H1 (cell line): ENCODE results near the gene CHSY1. TPM values are rescaled to one million over a fixed set of nuclear protein-coding genes. Genes with fewer than 3 reads are reported as not detected.

Source experiments
- CTCF ChIA-PET: fragments of 300-600 bp; sonication (Branson Sonifier 250); formaldehyde crosslinking; loops from one replicate; lab custom pipeline; 2021; ENCODE audit not compliant: partially characterized antibody; lab: Charles Lee
- POLR2A ChIA-PET: fragments of 300-600 bp; sonication (Branson Sonifier 250); formaldehyde crosslinking; loops from one replicate; lab custom pipeline; 2021; ENCODE audit warnings: inconsistent platforms; ENCODE audit not compliant: partially characterized antibody; lab: Charles Lee
- DNase-seq, 2 experiments: peaks; one replicate each; pipeline versions ENCODE4 v3.0.0 to v3.0.0-alpha.2; 2010 to 2022; ENCODE audit warnings: low spot score in 2 of 2, low read depth in 1 of 2, mixed read lengths in 1 of 2
- FAIRE-seq: peaks from 2 replicates; lab custom pipeline; 2011; peaks lifted over from hg19 to GRCh38; lab: Jason Lieb, UNC
- H2AFZ ChIP-seq: 2 replicates; pipeline ENCODE4 v1.8.1; 2012; ENCODE audit warnings: low read length, inconsistent platforms
- H2AK5ac ChIP-seq: 2 replicates; pipeline ENCODE4 v1.6.1; 2013; ENCODE audit warnings: low read depth, low read length
- H2BK120ac ChIP-seq: replicated peaks from 2 replicates; pipeline ENCODE3; 2013; ENCODE audit warnings: low read depth, low read length, inconsistent platforms
- H2BK12ac ChIP-seq: 2 replicates; pipeline ENCODE4 v1.6.1; 2013; ENCODE audit warnings: low read depth, low read length
- H2BK15ac ChIP-seq: 2 replicates; pipeline ENCODE4 v1.6.1; 2013; ENCODE audit warnings: low read length
- H2BK20ac ChIP-seq: 2 replicates; pipeline ENCODE4 v1.6.1; 2013; ENCODE audit warnings: low read length
- H2BK5ac ChIP-seq: 2 replicates; pipeline ENCODE4 v1.6.1; 2013; ENCODE audit warnings: low read depth, low read length
- H3K14ac ChIP-seq: 2 replicates; pipeline ENCODE4 v1.6.1; 2013; ENCODE audit warnings: inconsistent platforms; ENCODE audit not compliant: insufficient read length
- H3K18ac ChIP-seq: 2 replicates; pipeline ENCODE4 v1.6.1; 2013; ENCODE audit warnings: low read length; ENCODE audit errors: extremely low read depth
- H3K23ac ChIP-seq: 2 replicates; pipeline ENCODE4 v1.6.1; 2013; ENCODE audit warnings: inconsistent platforms; ENCODE audit not compliant: insufficient read length
- H3K23me2 ChIP-seq: 2 replicates; pipeline ENCODE4 v1.6.1; 2013; ENCODE audit warnings: low read depth, low read length
- H3K27ac ChIP-seq: 2 replicates; pipeline ENCODE4 v1.6.1; 2011; ENCODE audit warnings: low read depth, low read length, inconsistent platforms
- H3K27me3 ChIP-seq, 4 experiments: replicated peaks in 1 of 4; 1 replicate in 1 of 4; 2 replicates in 3 of 4; pipeline versions ENCODE4 v1.6.1 to v1.8.1; 2011 to 2013; ENCODE audit warnings: low read length in 3 of 4, mild to moderate bottlenecking in 3 of 4, inconsistent platforms in 2 of 4, mixed read lengths in 2 of 4, moderate library complexity in 1 of 4; ENCODE audit not compliant: control insufficient read depth in 3 of 4, insufficient read depth in 3 of 4; ENCODE audit errors: extremely low read depth in 1 of 4
- H3K36me3 ChIP-seq, 4 experiments: 2 replicates each; pipeline versions ENCODE4 v1.6.1 to v1.8.1; 2011 to 2013; ENCODE audit warnings: mild to moderate bottlenecking in 4 of 4, low read length in 3 of 4, moderate library complexity in 2 of 4, control low read depth in 1 of 4, inconsistent platforms in 1 of 4; ENCODE audit not compliant: insufficient read depth in 4 of 4, control insufficient read depth in 2 of 4
- H3K4ac ChIP-seq: replicated peaks from 2 replicates; pipeline ENCODE3; 2013; ENCODE audit warnings: low read length, low read depth, mixed read lengths, inconsistent platforms; ENCODE audit not compliant: insufficient read length
- H3K4me1 ChIP-seq, 4 experiments: replicated peaks in 1 of 4; 1 replicate in 1 of 4; 2 replicates in 3 of 4; pipeline versions ENCODE4 v1.6.1 to v1.8.1; 2011 to 2013; ENCODE audit warnings: low read length in 3 of 4, inconsistent platforms in 2 of 4, mixed read lengths in 1 of 4; ENCODE audit not compliant: insufficient read depth in 4 of 4, control insufficient read depth in 3 of 4
- H3K4me2 ChIP-seq, 2 experiments: 2 replicates each; pipeline versions ENCODE4 v1.6.1 to v1.8.1; 2011 to 2013; ENCODE audit warnings: low read depth in 2 of 2, low read length in 2 of 2, control low read depth in 1 of 2, inconsistent platforms in 1 of 2, mild to moderate bottlenecking in 1 of 2; ENCODE audit not compliant: insufficient read depth in 1 of 2
- H3K4me3 ChIP-seq, 4 experiments: fragments of 200-600, 300-600 bp in 1 of 4; sonication (generic), shearing (Covaris generic), sonication (Bioruptor Twin) in 1 of 4; 2 replicates each; pipeline versions ENCODE4 v1.5.1 to v1.8.1; 2011 to 2016; ENCODE audit warnings: low read length in 4 of 4, low read depth in 3 of 4, control low read depth in 2 of 4, inconsistent platforms in 2 of 4, mild to moderate bottlenecking in 2 of 4, mixed read lengths in 1 of 4, moderate library complexity in 1 of 4; ENCODE audit not compliant: insufficient read depth in 2 of 4; ENCODE audit errors: extremely low read depth in 1 of 4
- H3K56ac ChIP-seq: replicated peaks from 2 replicates; pipeline ENCODE3; 2013; ENCODE audit warnings: low read depth, mild to moderate bottlenecking, mixed read lengths, low read length, inconsistent platforms; ENCODE audit not compliant: insufficient read length
- H3K79me1 ChIP-seq: 2 replicates; pipeline ENCODE4 v1.6.1; 2013; ENCODE audit warnings: low read depth, low read length, control low read depth
- H3K79me2 ChIP-seq, 2 experiments: 2 replicates each; pipeline versions ENCODE4 v1.6.1 to v1.8.1; 2012 to 2013; ENCODE audit warnings: low read length in 2 of 2, mild to moderate bottlenecking in 2 of 2, inconsistent platforms in 1 of 2; ENCODE audit not compliant: insufficient read depth in 2 of 2, control insufficient read depth in 1 of 2
- H3K9ac ChIP-seq, 4 experiments: replicated peaks in 1 of 4; 1 replicate in 1 of 4; 2 replicates in 3 of 4; pipeline versions ENCODE4 v1.6.1 to v1.8.1; 2011 to 2013; ENCODE audit warnings: low read depth in 3 of 4, low read length in 3 of 4, control low read depth in 2 of 4, mild to moderate bottlenecking in 2 of 4, moderate library complexity in 2 of 4, inconsistent platforms in 1 of 4; ENCODE audit errors: extremely low read depth in 1 of 4
- H3K9me3 ChIP-seq, 2 experiments: 2 replicates each; pipeline versions ENCODE4 v1.6.1 to v1.8.1; 2012 to 2013; ENCODE audit warnings: mild to moderate bottlenecking in 2 of 2, moderate library complexity in 2 of 2, control low read depth in 1 of 2, inconsistent platforms in 1 of 2, low read depth in 1 of 2, low read length in 1 of 2, mixed read lengths in 1 of 2; ENCODE audit not compliant: insufficient read depth in 2 of 2
- H4K20me1 ChIP-seq, 2 experiments: replicated peaks in 1 of 2; 2 replicates each; pipeline versions ENCODE3 to v1.8.1; 2011 to 2013; ENCODE audit warnings: inconsistent platforms in 2 of 2, low read length in 2 of 2, mild to moderate bottlenecking in 1 of 2; ENCODE audit not compliant: insufficient read depth in 2 of 2, control insufficient read depth in 1 of 2
- H4K5ac ChIP-seq: 2 replicates; pipeline ENCODE4 v1.6.1; 2013; ENCODE audit warnings: low read length, low read depth, mixed read lengths, inconsistent platforms; ENCODE audit not compliant: insufficient read length
- H4K8ac ChIP-seq: 2 replicates; pipeline ENCODE4 v1.8.0; 2013; ENCODE audit warnings: mild to moderate bottlenecking, moderate library complexity, low read length, inconsistent platforms; ENCODE audit not compliant: insufficient read depth; ENCODE audit errors: extremely low read depth
- H4K91ac ChIP-seq: replicated peaks from 2 replicates; pipeline ENCODE3; 2013; ENCODE audit warnings: low read length, mixed read lengths, inconsistent platforms; ENCODE audit not compliant: insufficient read length
- HDAC2 ChIP-seq, 2 experiments: fragments of 300-600 bp in 1 of 2; sonication (generic) in 1 of 2; IDR thresholded peaks; 2 replicates each; pipeline ENCODE4 v1.6.1; 2011 to 2012; ENCODE audit warnings: low read depth in 2 of 2, low read length in 2 of 2, mild to moderate bottlenecking in 2 of 2, moderate library complexity in 2 of 2, borderline replicate concordance in 1 of 2, inconsistent platforms in 1 of 2
- RAD21 ChIP-seq, 2 experiments: IDR thresholded peaks in 1 of 2; conservative IDR thresholded peaks in 1 of 2; 2 replicates each; pipeline ENCODE4 v1.6.1; 2011; ENCODE audit warnings: low read depth in 2 of 2, low read length in 2 of 2, improper control_type of control experiment in 1 of 2, inconsistent platforms in 1 of 2, mild to moderate bottlenecking in 1 of 2, moderate library complexity in 1 of 2
- WGBS, 2 experiments: shearing (Covaris generic) in 1 of 2; methylation state at CpG; one replicate each; pipeline versions ENCODE4 v1.1.6 to v1.1.7; 2013 to 2015; ENCODE audit warnings: low lambda C conversion rate in 2 of 2, mixed read lengths in 2 of 2, inconsistent platforms in 1 of 2, low coverage in 1 of 2, missing lambda C conversion rate in 1 of 2; ENCODE audit not compliant: insufficient replicate concordance in 2 of 2, insufficient coverage in 1 of 2, insufficient read length in 1 of 2; ENCODE audit errors: extremely low coverage in 1 of 2, missing lambda C conversion rate in 1 of 2; 5-methylcytosine and 5-hydroxymethylcytosine counted together
- polyA plus RNA-seq, 7 experiments: library from polyadenylated mRNA; depleted of rRNA in 3 of 7; stranded (reverse) in 5 of 7; unstranded in 2 of 7; fragments of >200 nt in 5 of 7; fragments of 200-250 nt in 2 of 7; gene quantifications; 1 replicate in 5 of 7; 2 replicates in 1 of 7; 4 replicates in 1 of 7; pipeline versions ENCODE4 v1.2.1 to v1.2.3, GENCODE V29; 2011 to 2013; ENCODE audit warnings: missing spikeins in 2 of 7, mixed read lengths in 2 of 7
- total RNA-seq: library from RNA; stranded (reverse); fragmentation: NEBNext Ultra II Directional; extraction: Animal tissue kit (Norgen Biotek cat#: 25700); gene quantifications from 2 replicates; pipeline ENCODE4 v1.2.1, GENCODE V29; 2021

The CHSY1 gene
- total and polyA plus RNA-seq, 2 of the 8 experiments (the other 6 are each of a cell fraction or from before 2014, with no cell fraction given): 24.9 to 60.7 TPM

- 89% methylated on average over 11 of the region's 11 CpGs; no CpG with 5 or more reads in 1 of the 2 experiments for WGBS, 2 experiments
- Histone ChIP-seq H3K36me3 (no peaks in the 10 kb centered on the region), H2BK15ac (no peak overlapping the region), H3K4me3 (no peak overlapping the region), H4K5ac (no peak overlapping the region), H3K27ac (no peak overlapping the region), H2BK5ac (no peak overlapping the region), H3K79me2 (no peaks in the 10 kb centered on the region), H3K14ac (no peak overlapping the region), H3K18ac (peak overlapping the region; percentile 61; the same call in 1 of the 2 replicates), H3K79me1 (no peaks in the 10 kb centered on the region), H3K4me2 (no peak overlapping the region), H3K9me3 (peaks cover 6% of the 10 kb centered on the region in 2 experiments; a peak in 1 of 4 replicates), H4K20me1 (no peaks in the 10 kb centered on the region), H2BK120ac (no peak overlapping the region), H2BK12ac (no peak overlapping the region), H4K8ac (no peak overlapping the region), H3K56ac (no peak overlapping the region), H4K91ac (no peak overlapping the region), H2BK20ac (peak overlapping the region; percentile 72; the same call in 1 of the 2 replicates), H3K23ac (no peak overlapping the region), H2AFZ (no peak overlapping the region), H3K4me1 (peaks cover 0 to 8% (median 5%) of the 10 kb centered on the region in 4 experiments; a peak in 4 of 7 replicates), H3K27me3 (no peaks in the 10 kb centered on the region), H3K9ac (0 out of 7 replicates have a peak overlapping the region, but pooled peaks of 1 of the 4 experiments have one; percentile 1), H2AK5ac (no peak overlapping the region), H3K23me2 (no peaks in the 10 kb centered on the region; the same call in 1 of the 2 replicates), H3K4ac (no peak overlapping the region)
- no peak for FAIRE-seq
- DNase-seq: no peak
- ChIA-PET POLR2A (interaction anchor here (1.0 kb wide), 1 partner anchor 50 kb away, joined by 3 read pairs; no protein-coding TSS in a partner anchor), CTCF (interaction anchor here (0.8 to 1.8 kb wide), 10 partner anchors 14 to 163 kb away, joined by 3 to 6 read pairs (median 4); no protein-coding TSS in a partner anchor)
- TF ChIP-seq RAD21 (IDR thresholded peaks at IDR 0.05 in 1 of 2, conservative IDR thresholded peaks at IDR 0.05 in 1 of 2; ENCODE audit: low read depth in 2 of 2, low read length in 2 of 2) (peak in 1 of 2 experiments; percentile 2; a peak in 1 of 4 replicates), HDAC2 (IDR thresholded peaks at IDR 0.05; ENCODE audit: borderline replicate concordance in 1 of 2, low read depth in 2 of 2, low read length in 2 of 2) (no peak)
Measured at GRCh38 chr15:101126618-101127505, 125.0 kb downstream of the CHSY1 start.
